IMR-90 (cell line): ENCODE data around the gene TRAF3.

Experiments used
- POLR2A ChIP-seq: IDR thresholded peaks from 2 replicates; pipeline ENCODE4 v1.6.1; 2012; ENCODE audit warnings: mild to moderate bottlenecking, low read depth, low read length
- TF ChIP-seq, protein P1 (sequence below): conservative IDR thresholded peaks from 2 replicates; pipeline ENCODE4 v1.5.1; 2012; ENCODE audit warnings: mild to moderate bottlenecking, low read depth, low read length, improper control_type of control experiment

DNA sequence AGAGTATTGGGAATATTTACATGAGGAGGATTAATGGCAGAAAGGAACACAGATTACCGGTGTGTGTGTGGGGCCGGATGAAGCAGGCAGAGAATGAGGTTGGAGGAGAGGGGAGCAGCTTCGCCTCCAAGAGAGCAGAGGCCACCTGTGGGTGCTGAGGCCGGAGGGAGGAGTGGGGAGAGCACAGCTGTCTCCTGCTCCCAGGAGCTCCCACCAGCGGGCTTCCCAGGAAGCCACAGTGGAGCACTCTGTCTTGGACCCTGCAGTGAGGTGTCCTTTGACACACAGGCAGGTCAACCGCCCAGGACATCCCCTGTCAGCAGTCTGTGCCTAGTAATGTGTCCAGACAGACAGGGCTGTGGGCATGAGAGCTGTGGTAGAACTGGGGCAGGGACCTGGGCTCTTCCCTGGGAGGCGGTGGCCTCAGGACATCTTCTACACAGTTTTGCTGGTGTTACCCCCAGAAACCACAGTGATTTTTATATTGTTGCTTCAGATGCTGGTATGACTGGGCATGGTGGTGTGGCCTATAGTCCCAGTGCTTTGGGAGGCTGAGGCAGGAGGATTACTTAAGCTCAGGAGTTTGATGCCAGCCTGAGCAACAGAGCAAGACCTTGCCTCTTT, 126.8 kb downstream of the TRAF3 start:
- no peak for TF ChIP-seq POLR2A
- TF ChIP-seq, protein P1, sequence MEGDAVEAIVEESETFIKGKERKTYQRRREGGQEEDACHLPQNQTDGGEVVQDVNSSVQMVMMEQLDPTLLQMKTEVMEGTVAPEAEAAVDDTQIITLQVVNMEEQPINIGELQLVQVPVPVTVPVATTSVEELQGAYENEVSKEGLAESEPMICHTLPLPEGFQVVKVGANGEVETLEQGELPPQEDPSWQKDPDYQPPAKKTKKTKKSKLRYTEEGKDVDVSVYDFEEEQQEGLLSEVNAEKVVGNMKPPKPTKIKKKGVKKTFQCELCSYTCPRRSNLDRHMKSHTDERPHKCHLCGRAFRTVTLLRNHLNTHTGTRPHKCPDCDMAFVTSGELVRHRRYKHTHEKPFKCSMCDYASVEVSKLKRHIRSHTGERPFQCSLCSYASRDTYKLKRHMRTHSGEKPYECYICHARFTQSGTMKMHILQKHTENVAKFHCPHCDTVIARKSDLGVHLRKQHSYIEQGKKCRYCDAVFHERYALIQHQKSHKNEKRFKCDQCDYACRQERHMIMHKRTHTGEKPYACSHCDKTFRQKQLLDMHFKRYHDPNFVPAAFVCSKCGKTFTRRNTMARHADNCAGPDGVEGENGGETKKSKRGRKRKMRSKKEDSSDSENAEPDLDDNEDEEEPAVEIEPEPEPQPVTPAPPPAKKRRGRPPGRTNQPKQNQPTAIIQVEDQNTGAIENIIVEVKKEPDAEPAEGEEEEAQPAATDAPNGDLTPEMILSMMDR = no peak
